ENCODE results near the gene ADCY7.
"Not testable (repeated sequence)": the region's sequence is repeated elsewhere in the genome, so short reads cannot be mapped to it uniquely, and the experiment has no call there.

Gene ADCY7

GRCh38 chr16:50266337-50267091, at the start of gene ADCY7:
Gene ADCY7 (plus strand): TSS chr16:50266551. CDS start chr16:50288180, 21,629 bp downstream.
- DNase-seq (ENCODE audit: low read depth in 3 of 3) = peak; percentile 71 to 82 (median 77)

GRCh38 chr16:50219402-50219975, 46.9 kb upstream of the ADCY7 start:
- no peak for DNase-seq (ENCODE audit: low read depth in 3 of 3)

GRCh38 chr16:50224286-50224685, 42.1 kb upstream of the ADCY7 start:
- no peak for DNase-seq (ENCODE audit: low read depth in 3 of 3)

- no peak for DNase-seq (ENCODE audit: low read depth in 3 of 3)
These were observed 39.2 kb upstream of the ADCY7 start for GRCh38 chr16:50227120-50227519.

GRCh38 chr16:50227665-50228064, 38.7 kb upstream of the ADCY7 start:
- no peak for DNase-seq (ENCODE audit: low read depth in 3 of 3)

- DNase-seq (ENCODE audit: low read depth in 3 of 3) = no peak
These were observed 37.9 kb upstream of the ADCY7 start for GRCh38 chr16:50228364-50228868.

GRCh38 chr16:50229149-50229726, 37.1 kb upstream of the ADCY7 start:
- no peak for DNase-seq (ENCODE audit: low read depth in 3 of 3)

- no peak for DNase-seq (ENCODE audit: low read depth in 3 of 3)
These were observed 31.4 kb upstream of the ADCY7 start for GRCh38 chr16:50234771-50235556.

- no peak for DNase-seq (ENCODE audit: low read depth in 3 of 3)
These were observed 30.8 kb upstream of the ADCY7 start for GRCh38 chr16:50235581-50235980.

- no peak for DNase-seq (ENCODE audit: low read depth in 3 of 3)
These were observed 28.0 kb upstream of the ADCY7 start for GRCh38 chr16:50238314-50238713.

GRCh38 chr16:50238868-50239301, 27.5 kb upstream of the ADCY7 start:
- no peak for DNase-seq (ENCODE audit: low read depth in 3 of 3)

GRCh38 chr16:50243024-50243423, 23.3 kb upstream of the ADCY7 start:
- not testable (repeated sequence) for DNase-seq (ENCODE audit: low read depth in 3 of 3)

GRCh38 chr16:50244140-50244503, 22.2 kb upstream of the ADCY7 start:
- no peak for DNase-seq (ENCODE audit: low read depth in 3 of 3)

- no peak for DNase-seq (ENCODE audit: low read depth in 3 of 3)
These were observed 21.6 kb upstream of the ADCY7 start for GRCh38 chr16:50244504-50245416.

GRCh38 chr16:50245417-50246298, 20.7 kb upstream of the ADCY7 start:
- DNase-seq (ENCODE audit: low read depth in 3 of 3) = peak in 2 of 3 donors; percentile 57

- DNase-seq (ENCODE audit: low read depth in 3 of 3) = no peak
These were observed 19.8 kb upstream of the ADCY7 start for GRCh38 chr16:50246299-50247122.

- DNase-seq (ENCODE audit: low read depth in 3 of 3) = no peak
These were observed 19.0 kb upstream of the ADCY7 start for GRCh38 chr16:50247123-50247905.

- no peak for DNase-seq (ENCODE audit: low read depth in 3 of 3)
These were observed 18.3 kb upstream of the ADCY7 start for GRCh38 chr16:50247906-50248608.

All from stimulated activated CD4-positive, alpha-beta T cell treated with anti-CD3 and anti-CD28 coated beads, TNF-alpha, amount 100 ng/mL, for 48 hours (primary cell).